ENCODE measurements around the gene CCDC142. TPM values are rescaled to one million over a fixed set of nuclear protein-coding genes. Genes with fewer than 3 reads are reported as not detected.

Gene CCDC142
- 25.5 to 29.4 TPM (median 26.2 TPM) in 3 replicates for total RNA-seq

DNA sequence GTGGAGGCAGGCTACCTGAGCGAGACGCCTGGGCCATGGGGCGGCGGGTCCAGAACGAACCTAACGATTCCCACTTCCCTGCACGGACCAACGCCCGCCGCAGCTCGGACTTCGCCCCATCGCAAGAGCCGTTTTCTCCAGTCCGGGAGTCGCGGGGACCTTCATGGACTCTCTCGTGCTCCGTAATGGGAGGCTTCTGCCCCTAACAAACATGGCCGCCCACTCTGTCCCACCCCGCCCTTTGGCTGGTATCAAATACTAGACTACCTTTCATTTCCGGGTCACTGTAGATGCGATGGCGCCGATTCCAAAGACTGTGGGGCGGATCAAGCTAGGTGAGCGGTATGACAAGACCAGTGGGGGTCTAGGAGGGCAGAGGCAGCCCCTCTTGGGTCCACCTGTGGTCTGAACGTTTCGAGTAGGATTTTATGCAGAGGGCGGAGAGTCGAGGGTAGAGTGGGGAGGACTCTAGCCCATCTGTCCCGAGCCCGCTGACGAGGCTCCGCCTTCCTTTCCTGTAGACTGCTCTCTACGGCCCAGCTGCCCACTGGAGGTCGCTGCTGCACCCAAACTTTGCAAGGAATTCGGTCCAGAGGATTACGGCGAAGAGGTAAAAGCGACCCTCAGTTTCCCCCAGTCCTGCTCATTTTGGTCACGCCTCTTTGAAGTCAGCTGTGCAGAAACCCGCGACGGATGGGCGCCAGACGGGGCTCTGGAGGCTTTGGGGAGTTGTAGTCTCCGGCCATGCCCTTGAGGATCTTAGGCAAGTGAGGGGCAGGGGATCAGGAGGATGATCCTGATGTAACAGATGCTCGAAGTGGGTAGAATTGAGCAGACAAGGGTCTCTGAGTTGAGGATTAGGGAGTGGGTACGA lies at the start of gene CCDC142, which contains the start of gene TTC31:
Gene CCDC142, minus strand, starts transcription at position 198 of the 874 bp plus-strand sequence. Its CDS starts 161 bp downstream, at position 37.
Gene TTC31, plus strand, starts transcription at position 281 of the 874 bp plus-strand sequence. Its CDS starts 15 bp downstream, at position 296.
- H3K36me3 Mint-ChIP-seq: peaks cover 4% of the 10 kb centered on the region
- H3K27ac Mint-ChIP-seq: peak within 1 kb of the TSS; percentile 99
- no peaks in the 10 kb centered on the region for H3K9me3 Mint-ChIP-seq
- no peaks in the 10 kb centered on the region for H3K27me3 Mint-ChIP-seq (ENCODE audit: low read depth)
- H3K4me3 Mint-ChIP-seq: peak within 1 kb of the TSS; percentile 100
- peak; percentile 67 for TF ChIP-seq CTCF (IDR thresholded peaks at IDR 0.05; ENCODE audit: unreplicated experiment)
- DNase-seq (ENCODE audit: low spot score in 2 of 2, unreplicated experiment in 2 of 2): peak; percentile 75 to 93
- peaks cover 18% of the 10 kb centered on the region for H3K4me1 Mint-ChIP-seq

- Mint-ChIP-seq H3K27ac (no peak overlapping the region), H3K36me3 (peaks cover 5% of the 10 kb centered on the region), H3K4me1 (peaks cover 27% of the 10 kb centered on the region), H3K9me3 (no peaks in the 10 kb centered on the region), H3K27me3 (ENCODE audit: low read depth) (no peaks in the 10 kb centered on the region), H3K4me3 (peak overlapping the region; percentile 41)
- no peak for DNase-seq (ENCODE audit: low spot score in 2 of 2, unreplicated experiment in 2 of 2)
- TF ChIP-seq CTCF (IDR thresholded peaks at IDR 0.05; ENCODE audit: unreplicated experiment): no peak
Observed at GRCh38 chr2:74532222-74532621, 49.4 kb upstream of the CCDC142 start.

DNA sequence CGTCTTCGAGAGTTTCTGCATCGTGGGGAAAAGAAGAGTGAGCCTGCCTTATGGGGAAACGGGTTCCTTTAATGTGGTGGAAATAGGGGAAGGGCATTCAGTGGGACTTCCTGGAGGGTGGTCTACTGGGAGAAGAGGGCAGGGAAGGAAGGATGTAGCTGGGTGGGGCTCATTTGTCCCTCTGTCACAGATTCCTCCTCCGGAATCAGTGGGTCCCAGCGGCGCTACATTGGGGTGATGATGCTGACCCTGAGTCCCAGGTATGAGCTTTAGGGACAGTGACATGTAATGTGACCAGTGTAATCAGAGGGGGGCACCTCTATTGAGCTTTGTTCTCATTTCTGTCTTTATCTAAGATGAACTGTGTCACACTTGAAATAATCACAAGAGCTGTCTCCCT lies 48.9 kb upstream of the CCDC142 start:
- no peak overlapping the region for H3K4me3 Mint-ChIP-seq
- peaks cover 27% of the 10 kb centered on the region for H3K4me1 Mint-ChIP-seq
- H3K9me3 Mint-ChIP-seq: peaks cover 2% of the 10 kb centered on the region
- H3K36me3 Mint-ChIP-seq: peaks cover 10% of the 10 kb centered on the region
- TF ChIP-seq CTCF (IDR thresholded peaks at IDR 0.05; ENCODE audit: unreplicated experiment): no peak
- H3K27me3 Mint-ChIP-seq (ENCODE audit: low read depth): no peaks in the 10 kb centered on the region
- no peak for DNase-seq (ENCODE audit: low spot score in 2 of 2, unreplicated experiment in 2 of 2)
- no peak overlapping the region for H3K27ac Mint-ChIP-seq

- H3K9me3 Mint-ChIP-seq: peaks cover 6% of the 10 kb centered on the region
- TF ChIP-seq CTCF (IDR thresholded peaks at IDR 0.05; ENCODE audit: unreplicated experiment): no peak
- H3K36me3 Mint-ChIP-seq: peaks cover 18% of the 10 kb centered on the region
- no peaks in the 10 kb centered on the region for H3K27me3 Mint-ChIP-seq (ENCODE audit: low read depth)
- H3K4me1 Mint-ChIP-seq: peaks cover 27% of the 10 kb centered on the region
- peak in 1 of 2 experiments; percentile 55 for DNase-seq (ENCODE audit: low spot score in 2 of 2, unreplicated experiment in 2 of 2)
- no peak overlapping the region for H3K27ac Mint-ChIP-seq
- H3K4me3 Mint-ChIP-seq: peak overlapping the region; percentile 90
Observed at GRCh38 chr2:74530239-74531187, 47.7 kb upstream of the CCDC142 start.

All from mesothelial cell of epicardium (in vitro differentiated cells).